ENCODE results near the gene KMO.

The KMO gene

DNA sequence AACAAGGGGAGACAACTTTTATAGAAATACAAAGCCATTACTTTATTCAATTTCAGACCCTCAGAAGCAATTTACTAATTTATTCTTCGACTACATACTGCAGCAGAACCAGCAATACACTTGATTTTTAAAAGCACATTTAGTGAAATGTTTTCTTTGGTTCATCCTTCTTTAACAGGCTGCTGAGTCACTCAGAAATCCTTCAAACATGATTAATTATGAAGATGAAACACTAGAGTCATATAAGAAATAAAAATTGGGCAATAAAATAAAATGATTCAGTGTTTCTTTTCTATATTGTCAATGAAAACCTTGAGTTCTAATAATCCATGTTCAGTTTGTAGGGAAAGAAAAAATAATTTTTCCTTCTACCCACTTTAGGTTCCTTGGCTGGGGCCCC lies 61.0 kb downstream of the KMO start:
- no peak for TF ChIP-seq FOXP2 (optimal IDR thresholded peaks at IDR 0.05; ENCODE audit: borderline replicate concordance, extremely low read depth, extremely low read length, insufficient read depth)
- TF ChIP-seq TAF1 (IDR thresholded peaks at IDR 0.05; ENCODE audit: borderline replicate concordance, insufficient read depth, low read length) = no peak
- TF ChIP-seq SIN3A (IDR thresholded peaks at IDR 0.05; ENCODE audit: borderline replicate concordance, insufficient read depth, low read length) = no peak
- TF ChIP-seq, protein P1, sequence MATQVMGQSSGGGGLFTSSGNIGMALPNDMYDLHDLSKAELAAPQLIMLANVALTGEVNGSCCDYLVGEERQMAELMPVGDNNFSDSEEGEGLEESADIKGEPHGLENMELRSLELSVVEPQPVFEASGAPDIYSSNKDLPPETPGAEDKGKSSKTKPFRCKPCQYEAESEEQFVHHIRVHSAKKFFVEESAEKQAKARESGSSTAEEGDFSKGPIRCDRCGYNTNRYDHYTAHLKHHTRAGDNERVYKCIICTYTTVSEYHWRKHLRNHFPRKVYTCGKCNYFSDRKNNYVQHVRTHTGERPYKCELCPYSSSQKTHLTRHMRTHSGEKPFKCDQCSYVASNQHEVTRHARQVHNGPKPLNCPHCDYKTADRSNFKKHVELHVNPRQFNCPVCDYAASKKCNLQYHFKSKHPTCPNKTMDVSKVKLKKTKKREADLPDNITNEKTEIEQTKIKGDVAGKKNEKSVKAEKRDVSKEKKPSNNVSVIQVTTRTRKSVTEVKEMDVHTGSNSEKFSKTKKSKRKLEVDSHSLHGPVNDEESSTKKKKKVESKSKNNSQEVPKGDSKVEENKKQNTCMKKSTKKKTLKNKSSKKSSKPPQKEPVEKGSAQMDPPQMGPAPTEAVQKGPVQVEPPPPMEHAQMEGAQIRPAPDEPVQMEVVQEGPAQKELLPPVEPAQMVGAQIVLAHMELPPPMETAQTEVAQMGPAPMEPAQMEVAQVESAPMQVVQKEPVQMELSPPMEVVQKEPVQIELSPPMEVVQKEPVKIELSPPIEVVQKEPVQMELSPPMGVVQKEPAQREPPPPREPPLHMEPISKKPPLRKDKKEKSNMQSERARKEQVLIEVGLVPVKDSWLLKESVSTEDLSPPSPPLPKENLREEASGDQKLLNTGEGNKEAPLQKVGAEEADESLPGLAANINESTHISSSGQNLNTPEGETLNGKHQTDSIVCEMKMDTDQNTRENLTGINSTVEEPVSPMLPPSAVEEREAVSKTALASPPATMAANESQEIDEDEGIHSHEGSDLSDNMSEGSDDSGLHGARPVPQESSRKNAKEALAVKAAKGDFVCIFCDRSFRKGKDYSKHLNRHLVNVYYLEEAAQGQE (IDR thresholded peaks at IDR 0.05; ENCODE audit: insufficient read depth in 1 of 2, low read depth in 2 of 2, low read length in 2 of 2) = no peak
- no peak for TF ChIP-seq POLR2AphosphoS5 (IDR thresholded peaks at IDR 0.05; ENCODE audit: low read depth, low read length)

DNA sequence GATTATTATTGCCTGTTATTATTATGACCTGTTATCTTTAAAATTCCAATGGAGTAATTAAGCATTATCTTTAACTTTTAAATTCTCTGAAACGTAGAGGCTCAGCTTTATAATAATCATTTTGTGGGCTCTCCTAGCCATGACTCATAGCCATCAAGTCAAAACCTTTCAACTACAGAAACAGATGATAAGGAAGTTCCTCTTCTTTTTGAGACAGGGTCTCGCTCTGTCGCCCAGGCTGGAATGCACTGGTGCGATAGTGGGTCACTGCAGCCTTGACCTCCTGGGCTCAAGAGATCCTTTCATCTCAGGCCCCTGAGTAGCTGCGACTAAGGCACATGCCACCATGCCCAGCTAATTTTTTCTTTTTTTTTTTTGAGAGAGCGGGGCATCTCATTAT lies 64.5 kb downstream of the KMO start:
- TF ChIP-seq POLR2AphosphoS5 (IDR thresholded peaks at IDR 0.05; ENCODE audit: low read depth, low read length) = no peak
- TF ChIP-seq, protein P1 (IDR thresholded peaks at IDR 0.05; ENCODE audit: insufficient read depth in 1 of 2, low read depth in 2 of 2, low read length in 2 of 2) = no peak
- TF ChIP-seq SIN3A (IDR thresholded peaks at IDR 0.05; ENCODE audit: borderline replicate concordance, insufficient read depth, low read length) = no peak
- TF ChIP-seq FOXP2 (optimal IDR thresholded peaks at IDR 0.05; ENCODE audit: borderline replicate concordance, extremely low read depth, extremely low read length, insufficient read depth) = no peak
- TF ChIP-seq TAF1 (IDR thresholded peaks at IDR 0.05; ENCODE audit: borderline replicate concordance, insufficient read depth, low read length) = no peak

DNA sequence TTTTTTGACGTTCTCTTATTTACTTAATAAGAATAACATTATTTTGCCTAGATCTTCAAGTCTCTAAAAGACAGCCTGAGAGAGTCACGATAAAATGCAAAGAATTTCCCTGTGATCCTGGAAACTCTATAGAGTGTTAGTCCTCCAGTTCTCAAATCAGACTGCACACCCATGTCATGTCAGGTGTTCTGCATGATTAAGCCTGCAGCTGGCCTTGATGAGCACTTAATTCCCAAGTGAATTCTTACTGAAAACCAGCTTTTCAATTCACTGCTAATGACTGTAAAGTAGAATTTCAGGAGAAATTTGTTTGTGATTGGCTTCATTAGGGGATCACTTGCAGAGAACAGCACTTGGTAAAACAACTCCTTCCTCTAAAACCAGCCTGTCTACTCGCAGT lies 66.1 kb downstream of the KMO start:
- TF ChIP-seq FOXP2 (optimal IDR thresholded peaks at IDR 0.05; ENCODE audit: borderline replicate concordance, extremely low read depth, extremely low read length, insufficient read depth) (no peak), POLR2AphosphoS5 (IDR thresholded peaks at IDR 0.05; ENCODE audit: low read depth, low read length) (no peak), TAF1 (IDR thresholded peaks at IDR 0.05; ENCODE audit: borderline replicate concordance, insufficient read depth, low read length) (no peak), SIN3A (IDR thresholded peaks at IDR 0.05; ENCODE audit: borderline replicate concordance, insufficient read depth, low read length) (no peak)
- TF ChIP-seq, protein P1 (IDR thresholded peaks at IDR 0.05; ENCODE audit: insufficient read depth in 1 of 2, low read depth in 2 of 2, low read length in 2 of 2) = no peak

DNA sequence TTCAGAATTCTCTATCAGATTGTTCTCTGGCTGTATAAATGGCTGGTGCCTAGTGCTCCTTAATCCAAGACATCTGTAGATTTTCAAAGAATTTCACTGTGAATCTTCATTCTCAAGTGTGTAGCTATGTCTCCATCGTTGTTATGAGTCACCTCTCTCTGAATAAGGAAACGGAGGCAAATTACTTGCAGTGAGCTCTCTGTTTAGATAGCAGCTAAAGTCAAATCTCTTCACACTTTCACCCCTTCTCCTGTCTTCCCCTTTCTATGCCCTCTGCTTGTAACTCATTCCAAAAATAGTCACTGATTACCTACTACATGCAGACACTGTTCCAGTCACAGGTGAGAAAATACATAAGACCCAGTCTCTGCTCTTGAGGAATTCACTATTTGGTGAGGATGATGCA lies 68.3 kb downstream of the KMO start:
- TF ChIP-seq SIN3A (IDR thresholded peaks at IDR 0.05; ENCODE audit: borderline replicate concordance, insufficient read depth, low read length) (no peak), TAF1 (IDR thresholded peaks at IDR 0.05; ENCODE audit: borderline replicate concordance, insufficient read depth, low read length) (no peak), POLR2AphosphoS5 (IDR thresholded peaks at IDR 0.05; ENCODE audit: low read depth, low read length) (no peak), FOXP2 (optimal IDR thresholded peaks at IDR 0.05; ENCODE audit: borderline replicate concordance, extremely low read depth, extremely low read length, insufficient read depth) (no peak)
- TF ChIP-seq, protein P1 (IDR thresholded peaks at IDR 0.05; ENCODE audit: insufficient read depth in 1 of 2, low read depth in 2 of 2, low read length in 2 of 2) = no peak

DNA sequence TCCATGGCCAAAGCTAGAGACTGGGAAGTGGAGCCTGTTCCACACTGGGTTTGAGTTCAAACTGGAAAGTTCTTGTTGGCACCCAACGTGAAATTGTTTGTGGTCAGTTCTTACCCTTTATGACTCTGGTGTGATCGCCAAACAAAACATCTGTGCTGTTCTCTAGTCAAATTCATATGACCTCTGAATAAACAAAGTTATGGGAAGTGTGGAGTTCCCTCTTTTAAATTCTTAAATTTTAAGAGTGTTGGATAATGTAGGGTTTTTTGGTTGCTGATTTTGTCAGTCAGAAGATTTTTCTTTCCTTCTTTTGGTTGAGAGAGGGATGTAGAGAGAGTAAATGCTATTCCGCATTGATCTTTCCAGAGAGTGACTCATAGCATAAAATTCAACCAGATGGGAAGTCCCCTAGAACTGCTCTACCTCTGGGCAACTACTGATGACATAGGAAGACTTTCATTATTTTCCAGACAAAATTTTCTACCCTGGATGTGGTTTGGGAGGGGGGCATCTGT lies 71.6 kb downstream of the KMO start:
- TF ChIP-seq TAF1 (IDR thresholded peaks at IDR 0.05; ENCODE audit: borderline replicate concordance, insufficient read depth, low read length) (no peak), SIN3A (IDR thresholded peaks at IDR 0.05; ENCODE audit: borderline replicate concordance, insufficient read depth, low read length) (no peak), POLR2AphosphoS5 (IDR thresholded peaks at IDR 0.05; ENCODE audit: low read depth, low read length) (no peak)

All from PFSK-1 (cell line).